ENCODE data around the gene COLEC11. TPM values are rescaled to one million over a fixed set of nuclear protein-coding genes. Genes with fewer than 3 reads are reported as not detected.

Gene COLEC11
- total and polyA plus RNA-seq, 10 of the 15 experiments (the other 5 are each of a cell fraction or from before 2014, with no cell fraction given): 0.08 to 0.74 (median 0.14) TPM; not detected in 4

DNA sequence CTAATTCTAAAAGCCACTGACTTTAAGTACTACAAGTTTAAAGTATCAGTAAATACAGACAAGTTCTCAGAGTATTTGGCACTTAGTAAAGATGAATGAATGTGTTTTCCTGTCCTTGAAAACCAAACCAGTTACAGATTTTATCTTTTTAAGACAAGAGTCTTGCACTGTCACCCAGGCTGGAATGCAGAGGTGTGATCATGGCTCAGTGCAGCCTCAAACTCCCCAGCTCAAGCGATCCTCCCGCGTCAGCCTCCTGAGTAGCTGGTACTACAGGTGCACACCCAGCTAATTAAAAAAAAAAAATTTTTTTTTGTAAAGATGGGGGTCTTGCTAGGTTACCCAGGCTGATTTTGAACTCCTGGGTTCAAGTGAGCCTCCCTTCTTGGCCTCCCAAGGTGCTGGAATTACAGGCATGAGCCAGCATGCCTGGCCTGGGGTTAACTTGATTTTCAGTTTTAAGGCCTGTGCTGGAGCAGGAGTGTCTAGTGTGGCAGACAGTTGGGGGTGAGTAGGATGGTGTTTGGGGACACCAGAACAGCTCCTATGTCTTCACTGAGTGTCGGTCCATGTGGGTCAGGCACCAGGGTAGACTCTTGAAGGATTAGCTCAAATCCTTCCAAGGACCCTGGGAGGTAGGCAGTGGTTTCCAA, 10.2 kb upstream of the COLEC11 start (continued):
- TF ChIP-seq MEF2A (IDR thresholded peaks at IDR 0.05; ENCODE audit: insufficient read depth, low read depth, low read length) (no peak), MTA3 (IDR thresholded peaks at IDR 0.05; ENCODE audit: borderline replicate concordance, low read length) (no peak), CBX5 (IDR thresholded peaks at IDR 0.05; ENCODE audit: low read depth) (no peak), HDAC2 (IDR thresholded peaks at IDR 0.05) (no peak), EP300 (IDR thresholded peaks at IDR 0.05; ENCODE audit: borderline replicate concordance in 1 of 2, control insufficient read depth in 1 of 2, low read depth in 2 of 2, low read length in 2 of 2) (no peak), SUPT20H (IDR thresholded peaks at IDR 0.05; ENCODE audit: borderline replicate concordance, control insufficient read depth, low read depth, low read length) (no peak)

DNA sequence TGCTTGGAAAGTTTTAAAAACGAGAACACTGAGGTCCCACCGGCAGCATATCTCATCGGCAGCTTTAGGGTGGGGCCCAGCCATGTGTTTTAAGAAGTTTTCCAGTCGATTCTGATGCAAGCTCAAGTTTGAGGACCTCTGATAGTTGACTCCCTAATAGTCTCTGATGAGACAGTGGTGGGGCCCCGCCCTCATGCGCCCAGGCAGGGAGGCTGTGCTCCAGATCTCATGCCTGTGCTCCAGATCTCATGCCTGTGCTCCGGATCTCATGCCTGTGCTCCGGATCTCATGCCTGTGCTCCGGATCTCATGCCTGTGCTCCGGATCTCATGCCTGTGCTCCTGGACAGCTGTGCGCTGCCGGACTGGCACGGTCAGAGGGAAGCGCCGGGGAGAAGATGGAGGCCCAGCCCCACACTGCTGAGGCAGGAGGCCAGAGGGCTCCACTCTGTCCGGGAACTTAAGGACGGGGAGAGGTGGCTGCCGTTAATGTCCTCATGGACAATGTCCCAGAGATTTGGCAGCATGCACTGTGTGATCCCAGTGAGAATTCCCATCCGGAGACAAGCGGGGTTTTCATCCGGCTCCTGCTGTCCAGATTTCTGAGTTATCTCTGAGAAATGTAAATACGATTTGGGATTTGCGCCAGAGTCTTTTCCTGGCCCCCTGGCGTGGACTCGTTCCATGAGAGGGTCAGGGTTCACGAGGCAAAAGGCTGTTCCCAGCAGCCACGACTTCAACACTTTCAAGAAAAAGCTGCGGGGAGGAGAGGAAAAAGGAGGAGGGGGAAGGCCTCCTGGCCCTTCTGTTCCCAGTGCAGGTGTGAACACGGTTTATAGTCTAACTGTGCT, 9.4 kb upstream of the COLEC11 start:
- H3K4me1 ChIP-seq (ENCODE audit: control insufficient read depth, insufficient read depth, low read length): no peaks in the 10 kb centered on the region; the same call in 1 of the 2 replicates
- in situ Hi-C loops (cut with MboI) (no loop called here), intact Hi-C loops (cut with micrococcal nuclease; ENCODE audit: unreplicated experiment) (no loop called here)
- H4K20me1 ChIP-seq (ENCODE audit: control insufficient read depth, insufficient read depth): peaks cover 1% of the 10 kb centered on the region; the same call in 1 of the 2 replicates
- H3K4me2 ChIP-seq (ENCODE audit: control insufficient read depth, insufficient read depth): no peak overlapping the region
- CTCF ChIA-PET: interaction anchor here (0.6 to 0.9 kb wide), 2 partner anchors 21 to 162 kb away, joined by 3 read pairs; no protein-coding TSS in a partner anchor
- H3K79me2 ChIP-seq (ENCODE audit: control insufficient read depth, insufficient read depth, low read length): peaks cover 9% of the 10 kb centered on the region
- POLR2A ChIA-PET: no interaction called here
- H3K27ac ChIP-seq (ENCODE audit: control insufficient read depth, insufficient read depth): no peak overlapping the region
- RAD21 ChIA-PET (ENCODE audit: unreplicated experiment): no interaction called here
- no peak overlapping the region for H3K4me3 ChIP-seq
- no TSS peak for BruUV-seq (replicated peaks)
- SMC1A ChIA-PET (ENCODE audit: uncharacterized antibody, unreplicated experiment): no interaction called here
- no peak for DNase-seq (ENCODE audit: low read depth, low spot score)
- TF ChIP-seq, protein P1, sequence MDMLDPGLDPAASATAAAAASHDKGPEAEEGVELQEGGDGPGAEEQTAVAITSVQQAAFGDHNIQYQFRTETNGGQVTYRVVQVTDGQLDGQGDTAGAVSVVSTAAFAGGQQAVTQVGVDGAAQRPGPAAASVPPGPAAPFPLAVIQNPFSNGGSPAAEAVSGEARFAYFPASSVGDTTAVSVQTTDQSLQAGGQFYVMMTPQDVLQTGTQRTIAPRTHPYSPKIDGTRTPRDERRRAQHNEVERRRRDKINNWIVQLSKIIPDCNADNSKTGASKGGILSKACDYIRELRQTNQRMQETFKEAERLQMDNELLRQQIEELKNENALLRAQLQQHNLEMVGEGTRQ (IDR thresholded peaks at IDR 0.05; ENCODE audit: borderline replicate concordance, low read depth, low read length): no peak
- TF ChIP-seq POLR2AphosphoS5 (IDR thresholded peaks at IDR 0.05; ENCODE audit: low read length) (no peak), EGR1 (IDR thresholded peaks at IDR 0.05; ENCODE audit: borderline replicate concordance in 1 of 2, low read depth in 2 of 2, low read length in 2 of 2) (no peak), SUPT20H (IDR thresholded peaks at IDR 0.05; ENCODE audit: borderline replicate concordance, control insufficient read depth, low read depth, low read length) (no peak), ASH2L (IDR thresholded peaks at IDR 0.05; ENCODE audit: borderline replicate concordance, low read depth) (no peak), SRF (IDR thresholded peaks at IDR 0.05; ENCODE audit: low read depth in 2 of 2, low read length in 2 of 2) (no peak)
- 96% methylated on average over 29 of the region's 29 CpGs for WGBS (ENCODE audit: insufficient coverage, insufficient replicate concordance, low lambda C conversion rate, missing lambda C conversion rate)
- no peaks in the 10 kb centered on the region for H3K27me3 ChIP-seq (replicated peaks in 1 of 2; ENCODE audit: control insufficient read depth in 2 of 2, insufficient read depth in 2 of 2, low read length in 1 of 2)
- peaks cover 16 to 41% of the 10 kb centered on the region in 2 experiments for H3K36me3 ChIP-seq (ENCODE audit: control insufficient read depth in 2 of 2, insufficient read depth in 2 of 2, low read length in 1 of 2)
- FAIRE-seq: no peak
- H3K9me3 ChIP-seq (replicated peaks; ENCODE audit: control insufficient read depth, insufficient read depth, low read length): no peaks in the 10 kb centered on the region
- H2AFZ ChIP-seq (ENCODE audit: control insufficient read depth, low read depth, low read length): no peak overlapping the region
- no peak overlapping the region for H3K9ac ChIP-seq (ENCODE audit: control insufficient read depth, insufficient read depth, low read length)
- ATAC-seq: no peak

All from GM12878 (cell line).